HG03342 (cell line): ENCODE measurements around the gene CACHD1.
"Not testable (repeated sequence)": the region's sequence is repeated elsewhere in the genome, so short reads cannot be mapped to it uniquely, and the experiment has no call there.

Experiments
- ATAC-seq: cut with Tn5 transposase; IDR thresholded peaks from one replicate; pipeline ENCODE4 v1.9.1; 2021; ENCODE audit warnings: mild to moderate bottlenecking, moderate library complexity; ENCODE audit not compliant: unreplicated experiment

CACHD1 gene

DNA sequence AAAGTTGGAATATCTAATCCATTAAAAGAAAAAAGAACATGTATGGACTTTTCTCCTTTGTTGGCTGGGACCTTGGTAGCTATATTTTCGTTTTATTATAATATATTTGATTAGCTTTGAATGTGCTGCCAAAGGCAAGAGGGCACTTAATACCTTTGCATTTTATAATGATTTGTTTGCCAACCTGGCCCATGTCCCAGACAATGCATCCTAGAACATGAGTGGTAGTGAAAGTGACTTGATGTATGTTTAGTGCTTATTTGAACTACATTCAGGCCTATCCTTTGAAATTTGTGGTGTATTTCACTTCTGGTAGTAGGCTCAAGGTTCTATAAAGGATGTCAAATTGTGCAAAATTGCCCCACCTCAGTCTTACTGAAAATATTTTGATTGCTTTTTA is 25.9 kb downstream of the CACHD1 start:
- no peak for ATAC-seq

DNA sequence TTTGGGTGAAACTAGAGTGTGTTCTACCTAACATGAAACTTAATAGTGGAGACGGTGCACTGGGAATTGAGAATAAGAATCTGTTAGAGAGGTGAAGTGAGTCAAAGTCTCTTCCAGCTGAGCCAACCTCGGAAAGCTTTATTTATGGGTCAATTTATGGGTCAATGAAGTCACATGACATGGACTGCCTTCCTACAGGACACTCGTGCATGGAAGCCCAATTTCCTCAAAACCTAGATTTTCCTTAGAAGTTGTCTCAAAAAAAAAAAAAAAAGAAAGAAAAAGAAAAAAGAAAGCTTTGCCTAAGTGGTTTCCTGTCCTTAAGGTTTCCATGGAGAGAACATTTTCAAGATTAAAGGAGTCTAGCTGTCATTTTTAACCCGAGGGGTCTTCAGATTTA is 26.7 kb downstream of the CACHD1 start:
- no peak for ATAC-seq

DNA sequence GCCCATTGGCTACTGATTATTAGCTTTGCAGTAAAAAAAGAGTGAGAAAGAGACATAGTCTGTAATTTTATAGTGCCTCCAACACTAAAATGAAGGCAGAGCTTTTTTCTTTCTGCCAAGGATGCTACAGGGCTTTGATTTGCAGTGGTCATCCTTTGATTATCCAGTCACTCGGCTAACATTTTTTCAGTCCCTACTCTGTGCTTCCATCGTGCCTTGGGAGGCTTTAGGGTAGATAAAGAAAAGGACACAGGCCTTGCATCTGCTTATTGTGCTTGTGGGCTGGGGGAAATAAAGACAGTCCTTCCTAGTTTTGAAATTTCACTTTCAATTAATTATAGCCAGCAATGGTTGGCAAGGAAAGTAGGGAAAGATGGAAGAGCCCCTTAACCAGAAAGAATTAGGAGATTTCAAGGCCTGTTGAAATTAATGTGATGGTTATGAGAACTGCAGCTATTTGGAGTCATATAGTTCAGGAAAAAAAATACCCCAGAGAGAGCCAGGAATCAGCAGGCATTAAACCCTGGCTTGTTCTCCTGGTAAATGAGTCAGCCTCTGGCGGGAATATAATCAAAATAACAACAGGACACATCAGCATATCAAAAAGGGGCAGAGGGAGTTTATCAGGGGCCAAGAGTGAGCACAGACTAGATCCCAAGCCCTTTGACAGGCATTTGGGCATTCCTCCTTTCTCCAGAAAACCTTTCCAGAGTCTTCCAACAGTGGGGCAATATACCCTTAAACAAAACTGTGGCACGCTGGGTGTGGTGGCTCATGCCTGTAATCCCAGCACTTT is 27.4 kb downstream of the CACHD1 start:
- ATAC-seq, result no peak

DNA sequence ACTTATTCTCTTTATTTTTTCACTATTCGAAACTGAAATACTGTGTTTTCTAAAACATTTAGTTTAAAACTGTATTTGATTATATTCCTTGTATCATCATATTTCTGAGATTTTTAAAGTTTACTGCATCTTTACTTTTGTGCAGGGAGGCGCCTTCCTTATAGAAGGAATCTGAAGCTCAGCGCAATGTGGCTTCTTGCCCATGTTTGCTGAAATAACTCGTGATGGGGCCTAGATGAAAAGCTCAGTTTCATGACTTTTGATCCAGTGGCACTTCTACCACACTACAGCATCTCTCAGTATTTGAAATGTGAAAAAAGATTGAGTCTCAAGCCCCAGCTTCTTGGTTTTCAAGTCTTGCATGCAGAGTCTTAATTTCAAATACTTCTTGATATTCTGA is 28.4 kb downstream of the CACHD1 start:
- no peak for ATAC-seq

DNA sequence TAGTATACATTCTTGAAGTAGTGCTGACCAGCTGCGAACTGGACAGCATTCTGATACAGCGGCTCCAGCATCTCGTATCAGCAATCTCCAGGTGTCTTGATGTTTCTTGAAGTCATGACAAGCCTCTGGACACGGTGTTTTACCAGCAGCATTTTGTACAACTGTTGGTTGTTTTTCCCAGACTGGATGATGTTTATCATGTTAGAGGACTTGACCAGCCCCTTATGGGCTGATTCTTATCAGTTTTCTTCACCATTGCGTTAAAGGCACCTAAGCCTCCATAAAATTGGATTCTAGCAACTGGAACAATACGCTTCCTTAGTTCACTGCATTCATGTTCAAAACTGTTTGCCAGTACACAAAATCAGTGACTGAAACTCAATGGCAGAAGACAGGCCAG is 29.1 kb downstream of the CACHD1 start:
- no peak for ATAC-seq

DNA sequence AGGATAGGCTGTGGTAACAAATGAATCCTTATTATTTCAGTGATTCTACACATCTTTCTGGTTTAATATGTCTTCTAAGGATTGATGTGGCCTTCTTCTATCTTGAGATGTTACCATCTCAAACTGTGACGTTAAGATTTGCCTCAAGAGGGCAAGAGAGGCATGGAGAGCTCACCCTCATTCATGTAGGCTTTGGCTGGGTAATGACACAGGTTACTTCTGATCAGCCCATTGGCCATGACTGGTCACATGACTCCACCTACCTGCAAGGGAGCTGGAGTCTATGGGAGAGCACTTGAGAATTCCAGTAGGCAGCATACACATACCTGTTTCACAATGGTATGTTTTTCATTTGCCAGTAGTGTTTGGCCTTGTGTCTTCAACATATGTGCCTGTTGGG is 30.0 kb downstream of the CACHD1 start:
- ATAC-seq, result no peak

DNA sequence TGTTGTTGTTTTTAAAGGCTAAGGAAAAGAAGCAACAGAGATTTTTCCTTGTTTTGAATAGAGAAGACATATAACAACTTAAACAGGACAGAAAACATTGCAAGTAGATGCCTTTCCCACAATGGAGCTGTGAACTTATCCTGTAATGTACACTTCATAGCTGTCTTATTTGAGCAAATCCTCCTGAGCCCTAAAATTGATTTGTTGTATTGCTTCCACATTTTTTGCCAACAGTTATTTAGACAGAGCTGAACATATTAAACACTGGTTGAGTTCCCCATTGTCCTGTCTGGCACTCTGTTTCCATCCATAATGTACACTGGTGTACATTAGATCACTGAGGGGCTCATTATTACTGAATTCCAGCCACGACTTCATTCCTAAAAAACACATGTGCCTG is 32.2 kb downstream of the CACHD1 start:
- ATAC-seq, result no peak

DNA sequence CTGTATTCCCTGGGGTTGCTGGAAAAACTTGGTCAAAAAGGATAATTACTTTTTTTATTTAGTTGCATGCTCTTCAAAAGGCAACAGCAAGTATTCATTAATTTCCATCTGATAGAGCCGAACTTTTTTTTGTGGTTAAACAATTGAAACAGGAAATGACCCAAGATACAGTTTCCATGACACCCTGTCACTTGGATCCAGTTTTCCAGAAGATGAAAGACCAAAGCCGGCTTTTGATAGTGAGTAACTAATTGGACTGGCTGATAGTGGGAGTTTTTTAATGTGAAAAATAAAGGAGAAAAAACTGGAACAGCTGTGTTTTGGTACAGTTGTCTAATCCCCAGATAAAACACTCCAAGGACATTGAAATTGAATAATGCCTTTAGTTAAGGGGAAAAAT is 33.0 kb downstream of the CACHD1 start:
- ATAC-seq, result no peak

DNA sequence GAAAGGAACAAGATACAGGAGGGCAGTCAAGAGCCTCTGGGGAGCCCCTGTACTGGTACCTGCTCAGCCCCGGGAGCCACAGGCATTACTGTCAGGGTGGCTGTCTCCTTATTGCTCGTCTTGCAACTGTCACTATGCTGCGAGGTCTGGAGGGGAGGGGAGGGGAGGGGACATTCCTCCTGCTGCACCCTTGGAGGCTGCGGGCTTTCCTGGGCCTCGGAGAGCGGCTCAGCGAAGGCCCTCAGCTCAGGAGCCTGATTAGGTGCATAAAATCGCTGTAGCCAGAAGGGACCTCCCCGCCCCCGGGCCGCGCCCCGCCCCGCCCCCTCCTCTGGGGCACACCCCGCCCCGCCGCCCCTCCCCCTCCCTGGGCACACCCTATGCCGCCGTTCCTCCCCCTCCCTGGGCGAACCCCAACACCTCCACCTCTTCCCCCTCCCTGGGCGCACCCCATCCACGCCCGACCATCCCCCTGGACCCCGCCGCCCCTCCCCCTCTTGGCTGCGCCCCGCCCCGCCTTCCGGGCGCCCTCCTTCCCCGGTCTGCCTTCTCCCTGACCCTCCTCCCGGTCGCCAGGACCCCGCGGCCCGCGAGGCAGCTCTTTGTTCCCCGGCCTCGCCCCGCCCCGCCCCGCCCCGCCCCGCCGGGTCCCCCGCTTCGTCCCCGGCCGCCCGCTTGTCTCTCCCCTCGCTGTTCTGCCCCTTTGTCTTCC is 35.5 kb downstream of the CACHD1 start:
- no peak for ATAC-seq

DNA sequence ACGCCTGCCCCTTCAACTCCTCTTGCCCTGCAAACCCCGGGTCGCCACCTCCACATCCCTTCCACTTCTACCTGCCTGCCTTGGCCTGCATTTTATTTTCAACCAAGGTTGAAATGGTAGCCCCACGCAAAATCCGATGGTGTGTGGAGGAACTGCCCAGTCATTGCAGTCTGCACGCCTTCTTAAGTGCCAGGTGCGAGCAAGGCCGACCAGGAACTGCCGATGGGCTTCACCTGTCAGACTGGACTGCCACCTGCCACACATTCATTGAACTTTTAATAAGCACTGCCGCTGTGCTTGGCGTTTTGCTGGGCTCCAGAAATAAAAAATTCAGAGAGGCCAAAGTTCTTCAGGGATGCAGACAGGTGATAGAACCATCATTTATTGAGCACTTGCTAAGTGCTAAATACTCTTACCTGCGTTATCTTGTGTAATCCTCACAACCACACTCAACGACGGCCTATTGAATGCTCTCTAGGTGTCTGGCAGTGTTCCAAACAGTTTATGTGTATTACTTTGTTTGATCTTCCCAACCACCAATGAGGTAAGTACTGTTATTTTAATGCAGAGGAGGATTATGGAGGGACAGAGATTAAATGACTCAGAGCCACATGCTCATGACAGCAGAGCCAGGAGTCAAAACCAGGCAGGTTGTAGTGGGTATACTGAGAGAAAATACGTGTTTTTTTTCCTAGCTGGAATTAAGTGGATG is 36.2 kb downstream of the CACHD1 start:
- ATAC-seq, result no peak

DNA sequence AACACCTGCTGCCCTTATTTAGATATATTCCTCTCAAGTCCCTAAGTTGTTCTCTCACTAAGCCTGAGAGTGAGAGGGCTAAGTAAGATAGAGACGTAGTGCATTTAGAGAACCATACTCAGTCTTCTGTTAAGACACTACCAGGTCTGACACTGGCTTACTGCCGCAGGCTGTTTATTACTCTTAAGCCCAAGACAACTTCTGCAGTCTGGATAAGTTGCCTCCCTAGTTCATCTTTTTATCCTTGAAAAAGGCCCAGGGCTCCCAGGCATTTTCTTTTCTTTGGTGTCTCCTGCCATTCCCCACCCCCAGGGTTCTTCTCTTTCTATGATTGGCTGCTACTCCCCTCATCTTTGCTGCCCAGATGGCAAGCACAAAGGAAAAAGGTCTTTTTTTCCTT is 38.7 kb downstream of the CACHD1 start:
- no peak for ATAC-seq

DNA sequence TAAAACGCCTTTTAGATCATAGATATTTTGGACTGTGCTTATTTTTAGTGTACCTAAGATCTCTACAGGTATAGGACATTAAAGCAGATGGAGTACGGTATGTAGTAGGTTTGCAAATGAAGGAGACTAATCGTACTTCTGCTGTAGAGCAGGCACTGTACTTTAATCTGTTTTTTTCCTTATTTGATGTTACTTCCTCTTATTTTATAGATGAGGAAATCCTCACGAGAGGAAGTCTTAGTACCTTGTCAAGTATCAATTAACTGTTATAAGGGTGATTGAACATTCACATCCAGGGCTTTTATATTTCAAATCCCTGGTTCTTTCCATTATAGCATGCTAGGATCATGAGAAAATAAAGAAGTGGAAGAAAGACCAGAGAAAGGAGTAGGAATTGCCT is 41.1 kb downstream of the CACHD1 start:
- no peak for ATAC-seq

DNA sequence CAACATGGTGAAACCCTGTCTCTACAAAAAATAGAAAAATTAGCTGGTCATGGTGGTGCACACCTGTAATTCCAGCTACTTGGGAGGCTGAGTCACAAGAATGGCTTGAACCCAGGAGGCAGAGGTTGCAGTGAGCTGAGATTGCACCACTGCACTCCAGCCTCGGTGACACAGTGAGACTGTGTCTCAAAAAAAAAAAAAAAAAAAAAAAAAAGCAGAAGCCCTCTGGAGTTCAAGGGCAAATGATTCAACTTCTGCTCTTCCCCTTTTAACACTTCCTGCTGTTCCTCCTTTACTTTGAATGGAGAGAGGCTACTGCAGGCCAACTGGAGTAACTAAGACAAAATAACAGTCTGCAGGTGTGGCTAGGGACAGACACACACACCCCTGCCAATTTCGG is 42.3 kb downstream of the CACHD1 start:
- not testable (repeated sequence) for ATAC-seq

DNA sequence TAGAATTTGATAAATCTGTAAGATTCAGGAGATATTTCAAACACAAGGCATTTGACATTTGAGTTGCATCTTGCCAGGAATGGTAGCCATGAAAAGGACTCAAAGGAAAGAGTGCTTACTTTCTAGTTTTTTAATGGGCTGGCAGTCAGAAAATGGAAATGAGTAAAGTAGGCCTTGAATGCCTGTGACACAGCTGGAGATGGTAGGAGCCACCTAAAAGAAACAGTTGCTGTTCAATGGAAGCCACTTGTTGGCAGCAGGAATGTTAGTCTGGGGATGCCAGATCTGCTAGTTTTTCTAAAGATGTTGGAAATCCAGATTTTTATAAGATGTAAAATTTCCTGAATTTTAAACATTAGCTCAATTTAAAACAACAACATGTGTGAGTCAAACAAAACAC is 43.6 kb downstream of the CACHD1 start:
- ATAC-seq, result no peak

DNA sequence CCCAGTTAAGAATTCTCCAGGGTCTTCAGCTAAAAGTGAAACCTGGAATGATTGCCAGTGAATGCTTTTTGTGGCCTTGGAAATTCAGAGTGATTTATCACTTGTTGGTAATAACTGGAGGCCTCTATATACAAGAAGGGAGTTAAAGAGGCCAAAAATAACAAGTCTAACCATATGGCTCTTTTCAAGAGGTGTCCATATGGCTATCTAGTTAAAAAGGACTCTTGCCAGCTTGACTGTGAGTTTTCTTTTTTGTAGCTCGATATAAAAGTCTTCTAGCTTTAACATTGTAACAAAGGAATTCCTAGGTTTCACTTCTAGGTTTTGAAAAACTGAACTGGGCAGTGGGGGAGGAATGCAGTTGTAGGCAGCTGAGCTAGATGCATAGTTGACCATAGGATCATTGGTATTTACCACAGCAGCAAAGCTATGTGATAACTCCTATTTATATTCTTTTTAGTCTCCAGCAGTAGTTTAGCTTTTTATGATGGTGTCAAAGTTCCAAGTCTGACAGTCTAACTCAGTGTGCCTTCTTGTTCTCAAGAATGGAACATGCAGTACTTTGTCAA is 44.4 kb downstream of the CACHD1 start:
- no peak for ATAC-seq

DNA sequence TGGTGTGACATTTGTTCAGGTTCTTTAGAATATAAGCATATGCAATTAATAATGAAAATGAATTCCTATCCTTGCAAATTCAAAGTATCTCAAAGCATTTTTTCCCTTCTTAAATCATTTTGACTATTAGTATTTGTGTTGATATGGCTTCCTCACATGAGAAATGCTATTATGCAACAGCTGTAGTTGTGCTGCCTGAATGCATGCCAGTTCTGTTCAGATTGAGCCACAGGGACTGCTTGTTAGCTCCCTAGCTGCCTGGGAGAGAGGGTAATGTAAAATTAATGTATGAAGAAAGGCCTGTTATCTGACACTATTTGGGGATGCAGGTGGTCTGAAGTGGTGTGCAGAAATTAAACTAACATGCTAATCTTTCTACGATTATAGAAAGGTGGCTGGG is 45.5 kb downstream of the CACHD1 start:
- ATAC-seq, result no peak

DNA sequence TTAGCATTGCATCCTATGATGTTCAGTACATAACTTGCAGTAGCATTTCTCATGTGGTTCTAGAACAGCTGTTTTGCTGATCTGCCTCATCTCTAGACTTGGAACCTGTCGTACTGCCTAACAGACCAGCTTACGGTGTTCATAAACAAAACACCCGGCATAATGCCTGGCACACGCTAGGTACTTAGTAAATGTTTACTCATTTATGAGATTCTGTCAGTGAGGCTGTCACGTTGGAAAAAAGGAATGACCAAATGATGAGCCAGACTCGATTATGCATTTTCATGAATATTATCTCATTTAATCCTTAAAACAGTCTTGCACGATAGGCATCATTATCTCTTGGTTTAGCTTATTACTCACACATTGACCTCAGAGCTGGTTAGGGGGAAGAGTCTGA is 46.4 kb downstream of the CACHD1 start:
- no peak for ATAC-seq

DNA sequence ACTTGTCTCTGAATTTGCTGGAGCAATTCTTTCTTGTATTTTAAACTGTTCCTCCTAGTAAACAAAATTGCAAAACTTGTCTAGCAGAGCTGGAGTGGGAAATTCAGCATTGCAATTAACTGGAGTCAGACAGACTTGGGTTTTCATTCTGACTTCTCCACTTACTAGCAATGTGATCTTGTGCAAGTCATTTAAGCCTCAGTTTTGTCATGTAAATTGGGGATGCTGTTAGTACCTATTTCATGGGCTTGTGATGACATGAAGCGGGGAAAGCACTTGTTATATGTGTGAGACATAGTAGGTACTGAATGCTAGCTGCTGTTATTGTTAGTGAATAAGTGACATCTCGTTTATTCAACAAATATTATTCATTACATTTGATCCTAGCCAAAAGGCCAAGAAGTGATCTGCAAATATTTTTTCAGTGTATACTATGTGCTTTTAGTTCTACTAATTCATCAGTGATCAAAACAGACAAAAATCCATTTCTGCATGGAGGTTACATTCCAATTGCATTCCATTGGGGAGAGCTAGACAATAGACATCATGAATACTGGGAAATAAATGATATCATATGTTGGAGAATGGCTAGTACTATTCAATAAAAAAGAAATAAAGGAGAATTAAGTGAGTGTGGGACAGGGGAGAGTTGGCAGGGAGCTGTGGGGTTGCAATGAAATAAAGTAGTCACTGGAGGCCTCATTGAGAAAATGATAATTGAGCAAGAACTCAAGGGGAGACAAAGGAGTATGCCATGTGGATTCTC is 47.1 kb downstream of the CACHD1 start:
- no peak for ATAC-seq

DNA sequence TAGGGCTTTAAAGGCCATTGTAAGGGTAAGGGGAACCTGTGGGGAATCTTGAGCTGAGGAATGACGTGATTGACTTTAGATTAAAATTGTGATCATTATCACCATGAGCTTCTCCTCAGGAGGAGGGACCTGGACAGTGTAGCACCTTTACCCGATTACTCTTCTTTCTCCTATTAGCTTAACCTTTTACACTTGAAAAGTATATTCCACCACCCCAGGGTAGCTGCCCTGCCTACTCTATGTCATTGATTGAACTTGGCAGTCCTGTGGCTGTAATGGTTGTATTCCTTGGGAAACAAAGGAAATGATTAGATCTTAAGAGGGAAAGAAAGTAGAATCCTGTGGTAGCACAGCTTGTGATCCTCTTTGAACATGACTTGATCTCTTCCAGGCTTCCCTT is 47.7 kb downstream of the CACHD1 start:
- ATAC-seq, result no peak

DNA sequence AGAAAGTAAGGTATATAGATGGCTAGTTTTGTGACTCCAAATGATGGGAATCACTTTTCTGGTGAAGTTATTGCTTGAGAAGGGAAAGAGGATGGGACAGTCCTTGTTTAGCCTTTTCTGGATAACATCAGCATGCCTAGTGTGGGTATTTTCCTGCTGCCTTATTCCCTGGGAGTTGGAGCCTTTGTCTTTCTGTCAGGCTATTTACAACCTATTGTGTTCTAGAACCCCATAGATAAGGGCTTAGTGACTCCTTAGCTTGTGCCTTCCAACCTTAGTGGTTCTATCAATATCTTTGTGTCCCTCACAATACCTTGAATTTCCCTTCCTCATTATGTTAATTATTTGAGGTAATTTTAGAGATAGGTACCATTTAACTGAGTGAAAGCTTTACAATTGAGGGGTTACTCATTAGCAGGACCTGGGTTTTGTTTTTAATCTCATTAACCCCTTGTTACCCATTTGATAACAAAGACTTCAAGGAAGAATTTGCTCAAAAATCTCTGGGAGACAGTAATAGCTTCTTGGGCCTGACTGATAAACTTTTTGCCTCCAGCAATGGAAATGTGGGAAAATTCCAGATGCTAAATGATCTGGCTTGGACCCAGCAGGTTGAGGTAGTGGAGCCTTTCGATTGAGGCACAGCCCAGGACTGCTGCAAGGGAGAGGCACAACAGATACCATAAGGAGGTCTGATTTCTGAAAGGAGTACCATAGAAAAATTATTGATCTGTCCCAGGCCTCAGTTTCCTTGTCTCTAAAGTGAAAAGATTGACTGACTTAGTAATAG is 49.0 kb downstream of the CACHD1 start:
- no peak for ATAC-seq
